WERI-Rb-1 (cell line): Measurements from ENCODE around the gene RBM33.

Experiments used
- DNase-seq: peaks from one replicate; pipeline ENCODE4 v3.0.0-alpha.2; 2020
- H3K27ac ChIP-seq: fragments of 250-450 bp; sonication (Bioruptor Pico); 2 replicates; pipeline ENCODE4 v1.5.1; 2020; ENCODE audit warnings: mild to moderate bottlenecking, moderate library complexity
- H3K27me3 ChIP-seq: fragments of 250-450 bp; sonication (Bioruptor Pico); 2 replicates; pipeline ENCODE4 v1.5.1; 2021; ENCODE audit warnings: mild to moderate bottlenecking, low read depth, moderate library complexity; ENCODE audit not compliant: insufficient read depth, severe bottlenecking
- H3K36me3 ChIP-seq: fragments of 250-450 bp; sonication (Bioruptor Pico); 2 replicates; pipeline ENCODE4 v1.5.1; 2020; ENCODE audit warnings: mild to moderate bottlenecking, moderate library complexity
- H3K4me3 ChIP-seq: 2 replicates; pipeline ENCODE4 v1.5.1; 2011; ENCODE audit warnings: low read depth, mild to moderate bottlenecking, control low read depth, low read length
- H3K9me3 ChIP-seq: fragments of 250-450 bp; sonication (Bioruptor Pico); 2 replicates; pipeline ENCODE4 v1.5.1; 2021; ENCODE audit warnings: mild to moderate bottlenecking, moderate library complexity; ENCODE audit not compliant: severe bottlenecking
- TF ChIP-seq, protein P1 (sequence below): IDR thresholded peaks from 2 replicates; pipeline ENCODE4 v1.5.1; 2011; ENCODE audit warnings: low read depth, mild to moderate bottlenecking, control low read depth, inconsistent platforms, low read length

Gene RBM33

DNA sequence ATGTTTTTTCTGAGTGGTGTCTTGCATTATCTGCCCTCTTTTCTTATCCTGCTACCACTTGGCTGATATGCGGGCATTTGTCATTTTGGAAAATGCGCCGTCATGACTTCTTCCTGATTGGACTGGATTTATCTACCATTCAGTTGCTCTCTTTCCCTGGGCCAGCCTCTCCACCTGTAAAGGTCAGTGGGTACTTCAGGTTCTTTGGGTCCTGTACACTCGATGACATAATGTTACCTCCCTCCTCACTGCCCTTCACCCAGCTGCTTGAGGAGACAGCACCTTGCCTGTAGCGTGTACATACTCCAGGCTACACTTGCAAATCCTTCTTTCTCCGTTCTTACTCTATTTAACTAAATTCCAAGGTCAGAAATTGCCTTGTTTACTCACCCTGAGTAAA, 83.7 kb downstream of the RBM33 start:
- no peak overlapping the region for H3K4me3 ChIP-seq
- H3K27ac ChIP-seq: no peak overlapping the region
- H3K36me3 ChIP-seq: peaks cover 44% of the 10 kb centered on the region
- TF ChIP-seq, protein P1, sequence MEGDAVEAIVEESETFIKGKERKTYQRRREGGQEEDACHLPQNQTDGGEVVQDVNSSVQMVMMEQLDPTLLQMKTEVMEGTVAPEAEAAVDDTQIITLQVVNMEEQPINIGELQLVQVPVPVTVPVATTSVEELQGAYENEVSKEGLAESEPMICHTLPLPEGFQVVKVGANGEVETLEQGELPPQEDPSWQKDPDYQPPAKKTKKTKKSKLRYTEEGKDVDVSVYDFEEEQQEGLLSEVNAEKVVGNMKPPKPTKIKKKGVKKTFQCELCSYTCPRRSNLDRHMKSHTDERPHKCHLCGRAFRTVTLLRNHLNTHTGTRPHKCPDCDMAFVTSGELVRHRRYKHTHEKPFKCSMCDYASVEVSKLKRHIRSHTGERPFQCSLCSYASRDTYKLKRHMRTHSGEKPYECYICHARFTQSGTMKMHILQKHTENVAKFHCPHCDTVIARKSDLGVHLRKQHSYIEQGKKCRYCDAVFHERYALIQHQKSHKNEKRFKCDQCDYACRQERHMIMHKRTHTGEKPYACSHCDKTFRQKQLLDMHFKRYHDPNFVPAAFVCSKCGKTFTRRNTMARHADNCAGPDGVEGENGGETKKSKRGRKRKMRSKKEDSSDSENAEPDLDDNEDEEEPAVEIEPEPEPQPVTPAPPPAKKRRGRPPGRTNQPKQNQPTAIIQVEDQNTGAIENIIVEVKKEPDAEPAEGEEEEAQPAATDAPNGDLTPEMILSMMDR: no peak
- H3K9me3 ChIP-seq: no peaks in the 10 kb centered on the region
- DNase-seq: no peak
- no peaks in the 10 kb centered on the region for H3K27me3 ChIP-seq

- H3K27ac ChIP-seq: no peak overlapping the region
- H3K9me3 ChIP-seq: no peaks in the 10 kb centered on the region
- peaks cover 43% of the 10 kb centered on the region for H3K36me3 ChIP-seq
- no peak overlapping the region for H3K4me3 ChIP-seq
- DNase-seq: no peak
- no peaks in the 10 kb centered on the region for H3K27me3 ChIP-seq
- TF ChIP-seq, protein P1: no peak
These were observed 85.4 kb downstream of the RBM33 start for GRCh38 chr7:155729847-155730246.

- H3K4me3 ChIP-seq: no peak overlapping the region
- TF ChIP-seq, protein P1: no peak
- no peak overlapping the region for H3K27ac ChIP-seq
- peaks cover 43% of the 10 kb centered on the region for H3K36me3 ChIP-seq
- H3K27me3 ChIP-seq: no peaks in the 10 kb centered on the region
- no peaks in the 10 kb centered on the region for H3K9me3 ChIP-seq
- DNase-seq: no peak
These were observed 86.9 kb downstream of the RBM33 start for GRCh38 chr7:155731380-155731779.

DNA sequence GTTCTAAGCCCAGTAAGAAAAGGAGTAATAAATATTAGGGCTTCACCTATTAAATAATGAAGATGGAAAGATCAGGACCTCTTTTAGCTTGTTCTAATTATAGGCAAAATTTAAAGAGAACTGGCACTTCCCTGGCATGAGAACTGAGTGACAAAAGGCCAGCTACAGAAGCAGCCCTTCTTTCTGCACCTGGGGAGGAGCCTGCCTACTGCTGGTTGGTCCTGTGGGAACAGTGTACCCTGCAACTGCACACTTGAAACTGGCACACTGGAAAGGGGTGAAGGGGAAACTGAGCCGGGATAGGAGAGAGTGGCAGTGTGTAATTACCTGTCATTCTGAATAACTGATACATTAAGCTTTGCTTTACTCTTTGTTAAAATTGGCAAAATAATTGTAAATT, 87.4 kb downstream of the RBM33 start:
- Histone ChIP-seq H3K4me3 (no peak overlapping the region), H3K27me3 (no peaks in the 10 kb centered on the region), H3K9me3 (no peaks in the 10 kb centered on the region), H3K36me3 (peaks cover 43% of the 10 kb centered on the region), H3K27ac (no peak overlapping the region)
- no peak for DNase-seq
- TF ChIP-seq, protein P1: no peak

GRCh38 chr7:155732286-155732685, 87.8 kb downstream of the RBM33 start:
- peaks cover 42% of the 10 kb centered on the region for H3K36me3 ChIP-seq
- H3K4me3 ChIP-seq: no peak overlapping the region
- no peak for DNase-seq
- TF ChIP-seq, protein P1: no peak
- no peaks in the 10 kb centered on the region for H3K9me3 ChIP-seq
- no peak overlapping the region for H3K27ac ChIP-seq
- no peaks in the 10 kb centered on the region for H3K27me3 ChIP-seq
